IMR-90 (cell line): ENCODE measurements around the gene VPS13A. TPM values are rescaled to one million over a fixed set of nuclear protein-coding genes. Genes with fewer than 3 reads are reported as not detected.

Experiments
- ATAC-seq: fragments of 200-7000 bp; cut with Tn5 transposase; 2 replicates; pipeline ENCODE4 v1.9.1; 2020; ENCODE audit warnings: low read depth, mild to moderate bottlenecking, moderate library complexity
- BruUV-seq: library from RNA; stranded (reverse); fragments of 400-500 nt; replicated peaks from 2 replicates; lab custom pipeline; 2021; lab: Mats Ljungman, UMichigan
- CTCF ChIA-PET: fragments of 300-600 bp; formaldehyde crosslinking; extraction: SDS; loops from one replicate; lab custom pipeline; 2021; ENCODE audit warnings: antibody characterized with exemption; lab: Yijun Ruan, JAX
- POLR2A ChIA-PET: fragments of 300-600 bp; sonication (Branson Sonifier 250); formaldehyde crosslinking; loops from one replicate; lab custom pipeline; 2022; ENCODE audit warnings: antibody characterized with exemption; ENCODE audit not compliant: unreplicated experiment; lab: Charles Lee
- DNase-seq: peaks from one replicate; pipeline ENCODE4 v3.0.0; 2013
- H2AFZ ChIP-seq: replicated peaks from 2 replicates; pipeline ENCODE3; 2013; ENCODE audit warnings: low read length, mild to moderate bottlenecking; ENCODE audit not compliant: poor library complexity
- H2AK5ac ChIP-seq: 2 replicates; pipeline ENCODE4 v1.6.1; 2013; ENCODE audit warnings: low read depth, low read length, inconsistent platforms
- H2AK9ac ChIP-seq: replicated peaks from 2 replicates; pipeline ENCODE3; 2013; ENCODE audit warnings: mild to moderate bottlenecking, low read depth, low read length, moderate library complexity; ENCODE audit not compliant: poor library complexity
- H2BK120ac ChIP-seq: 2 replicates; pipeline ENCODE4 v1.6.1; 2013; ENCODE audit warnings: low read depth, low read length, inconsistent platforms
- H2BK15ac ChIP-seq: 3 replicates; pipeline ENCODE4 v1.6.1; 2013; ENCODE audit warnings: low read depth, low read length, inconsistent platforms
- H2BK20ac ChIP-seq: 2 replicates; pipeline ENCODE4 v1.6.1; 2013; ENCODE audit warnings: low read depth, mild to moderate bottlenecking, inconsistent platforms, low read length, moderate library complexity
- H2BK5ac ChIP-seq: 2 replicates; pipeline ENCODE4 v1.6.1; 2013; ENCODE audit warnings: mild to moderate bottlenecking, low read depth, low read length, inconsistent platforms; ENCODE audit not compliant: poor library complexity, severe bottlenecking
- H3K14ac ChIP-seq: replicated peaks from 2 replicates; pipeline ENCODE4 v1.6.1; 2013; ENCODE audit warnings: low read depth, low read length, inconsistent platforms
- H3K18ac ChIP-seq: 2 replicates; pipeline ENCODE4 v1.6.1; 2013; ENCODE audit warnings: low read depth, low read length, control low read depth
- H3K23ac ChIP-seq: 2 replicates; pipeline ENCODE4 v1.6.1; 2013; ENCODE audit warnings: low read depth, low read length, inconsistent platforms
- H3K27ac ChIP-seq: 2 replicates; pipeline ENCODE4 v1.5.1; 2013; ENCODE audit warnings: mild to moderate bottlenecking, control low read depth, low read length; ENCODE audit not compliant: insufficient read depth
- H3K27me3 ChIP-seq: 2 replicates; pipeline ENCODE4 v1.6.1; 2013; ENCODE audit warnings: low read length; ENCODE audit not compliant: control insufficient read depth, insufficient read depth
- H3K36me3 ChIP-seq: 2 replicates; pipeline ENCODE4 v1.6.1; 2013; ENCODE audit warnings: low read length, mixed read lengths; ENCODE audit not compliant: control insufficient read depth, insufficient read depth
- H3K4ac ChIP-seq: 2 replicates; pipeline ENCODE4 v1.6.1; 2013; ENCODE audit warnings: low read depth, low read length, inconsistent platforms
- H3K4me1 ChIP-seq: 2 replicates; pipeline ENCODE4 v1.6.1; 2013; ENCODE audit warnings: low read length, mixed read lengths; ENCODE audit not compliant: control insufficient read depth, insufficient read depth
- H3K4me2 ChIP-seq: 2 replicates; pipeline ENCODE4 v1.6.1; 2013; ENCODE audit warnings: low read depth, mild to moderate bottlenecking, control low read depth, low read length, moderate library complexity
- H3K4me3 ChIP-seq: 2 replicates; pipeline ENCODE4 v1.5.1; 2013; ENCODE audit warnings: low read depth, mild to moderate bottlenecking, control low read depth, low read length, moderate library complexity; ENCODE audit not compliant: insufficient read depth
- H3K56ac ChIP-seq: 2 replicates; pipeline ENCODE4 v1.6.1; 2013; ENCODE audit warnings: low read length, inconsistent platforms; ENCODE audit not compliant: insufficient read depth; ENCODE audit errors: extremely low read depth
- H3K79me1 ChIP-seq, 2 experiments: 2 replicates each; pipeline ENCODE4 v1.6.1; 2013; ENCODE audit warnings: low read length in 2 of 2, inconsistent platforms in 1 of 2, low read depth in 1 of 2
- H3K9ac ChIP-seq: 2 replicates; pipeline ENCODE4 v1.6.1; 2013; ENCODE audit warnings: low read depth, low read length, control low read depth
- H3K9me1 ChIP-seq: 2 replicates; pipeline ENCODE4 v1.6.1; 2013; ENCODE audit warnings: low read length, inconsistent platforms; ENCODE audit not compliant: insufficient read depth
- H3K9me3 ChIP-seq: 2 replicates; pipeline ENCODE4 v1.6.1; 2013; ENCODE audit warnings: low read length; ENCODE audit not compliant: control insufficient read depth, insufficient read depth
- H4K20me1 ChIP-seq: 2 replicates; pipeline ENCODE4 v1.6.1; 2013; ENCODE audit warnings: low read length, inconsistent platforms; ENCODE audit not compliant: insufficient read depth
- H4K5ac ChIP-seq: 2 replicates; pipeline ENCODE4 v1.6.1; 2013; ENCODE audit warnings: mild to moderate bottlenecking, low read depth, low read length, control low read depth
- H4K8ac ChIP-seq, 2 experiments: 2 replicates each; pipeline ENCODE4 v1.6.1; 2013; ENCODE audit warnings: low read depth in 2 of 2, low read length in 2 of 2, control low read depth in 1 of 2, inconsistent platforms in 1 of 2
- H4K91ac ChIP-seq: 2 replicates; pipeline ENCODE4 v1.6.1; 2013; ENCODE audit warnings: low read depth, low read length, inconsistent platforms; ENCODE audit not compliant: insufficient read depth
- CHD1 ChIP-seq: IDR thresholded peaks from 2 replicates; pipeline ENCODE4 v1.6.1; 2012; ENCODE audit warnings: low read depth, low read length, improper control_type of control experiment
- MXI1 ChIP-seq: IDR thresholded peaks from 2 replicates; pipeline ENCODE4 v1.6.1; 2012; ENCODE audit warnings: low read depth, mild to moderate bottlenecking, low read length, moderate library complexity, borderline replicate concordance
- NFE2L2 ChIP-seq: fragments of 150-350 bp; IDR thresholded peaks from 2 replicates; pipeline ENCODE4 v1.6.1; 2016; ENCODE audit warnings: low read depth, mild to moderate bottlenecking, low read length
- POLR2A ChIP-seq: IDR thresholded peaks from 2 replicates; pipeline ENCODE4 v1.6.1; 2012; ENCODE audit warnings: mild to moderate bottlenecking, low read depth, low read length
- WGBS, 2 experiments: methylation state at CpG; one replicate each; pipeline versions ENCODE4 v1.1.5 to v1.1.7; 2013; ENCODE audit warnings: missing lambda C conversion rate in 2 of 2; ENCODE audit not compliant: insufficient read length in 1 of 2; ENCODE audit errors: extremely low coverage in 2 of 2; 5-methylcytosine and 5-hydroxymethylcytosine counted together
- dilution Hi-C: fragments of 300-500 bp; cut with HindIII; formaldehyde crosslinking; loops from one replicate; pipeline ENCODE4 v1.14.3; 2018; ENCODE audit warnings: low sequenced_read_pairs; ENCODE audit not compliant: unreplicated experiment
- in situ Hi-C: fragments of 300-500 bp; cut with MboI; formaldehyde crosslinking; loops from 3 replicates; pipeline ENCODE4 v1.14.3; 2019; ENCODE audit warnings: low sequenced_read_pairs, inconsistent platforms, mixed read lengths
- intact Hi-C: fragments of 100-400 bp; cut with micrococcal nuclease; formaldehyde crosslinking; loops from 2 replicates; pipeline ENCODE4 v1.10.0; 2022
- polyA plus RNA-seq, 3 experiments: library from polyadenylated mRNA; depleted of rRNA; stranded (reverse); fragments of >200 nt; gene quantifications; 2 replicates each; pipeline ENCODE4 v1.2.3, GENCODE V29; 2012; ENCODE audit warnings: low replicate concordance in 1 of 3
- total RNA-seq: library from RNA; depleted of rRNA; stranded (reverse); fragments of >200 nt; gene quantifications from 2 replicates; pipeline ENCODE4 v1.2.3, GENCODE V29; 2012

The VPS13A gene
- total and polyA plus RNA-seq, 2 of the 4 experiments (the other 2 are of a cell fraction), result 10.4 to 26.5 TPM

DNA sequence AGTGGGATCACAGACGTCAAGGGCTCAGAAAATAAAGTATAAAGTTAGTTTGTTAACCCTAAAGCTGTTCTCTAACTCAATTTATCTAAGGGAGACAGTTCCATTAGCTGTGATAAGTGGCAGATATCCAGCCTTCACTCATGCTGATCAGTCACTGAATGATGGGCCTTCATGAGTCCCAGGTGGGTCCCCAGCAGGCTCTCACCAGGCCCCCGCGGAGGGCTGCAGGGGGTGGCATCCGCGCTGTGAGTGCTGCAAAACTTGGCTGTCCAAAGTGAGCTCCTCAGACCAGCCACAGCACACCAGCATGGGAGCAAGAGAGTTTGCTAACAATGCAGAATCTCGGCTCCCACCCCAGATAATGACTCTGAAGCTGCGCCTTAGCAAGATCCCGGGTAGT, 283.6 kb downstream of the VPS13A start:
- Histone ChIP-seq H3K4ac (no peak overlapping the region), H3K4me3 (no peak overlapping the region), H2BK20ac (no peak overlapping the region), H2BK5ac (no peak overlapping the region), H3K36me3 (no peaks in the 10 kb centered on the region), H3K23ac (no peak overlapping the region), H3K4me1 (no peaks in the 10 kb centered on the region), H2AK9ac (no peak overlapping the region), H3K9ac (no peak overlapping the region), H2BK120ac (no peak overlapping the region), H3K4me2 (no peak overlapping the region), H2AK5ac (no peak overlapping the region), H4K5ac (no peak overlapping the region), H4K91ac (no peak overlapping the region), H3K9me3 (no peaks in the 10 kb centered on the region), H2AFZ (no peak overlapping the region), H3K18ac (no peak overlapping the region), H3K27me3 (no peaks in the 10 kb centered on the region), H3K27ac (no peak overlapping the region), H4K20me1 (no peaks in the 10 kb centered on the region), H3K9me1 (no peaks in the 10 kb centered on the region), H3K79me1 (no peaks in the 10 kb centered on the region), H3K14ac (no peak overlapping the region), H2BK15ac (no peak overlapping the region), H4K8ac (no peak overlapping the region), H3K56ac (no peak overlapping the region)
- ChIA-PET CTCF (interaction anchor here (0.9 kb wide), 1 partner anchor 19 kb away, joined by 3 read pairs; no protein-coding TSS in a partner anchor), POLR2A (no interaction called here)
- dilution Hi-C loops, result no loop called here
- in situ Hi-C loops, result no loop called here
- no TSS peak for BruUV-seq
- DNase-seq, result no peak
- no CpG with 5 or more reads among the region's 8 CpGs for WGBS, 2 experiments
- TF ChIP-seq MXI1 (no peak), NFE2L2 (no peak), CHD1 (no peak), POLR2A (no peak)
- intact Hi-C loops, result no loop called here
- ATAC-seq, result no peak
